Chondrocyte (in vitro differentiated cells): ENCODE data around the gene GAL3ST1. TPM values are rescaled to one million over a fixed set of nuclear protein-coding genes. Genes with fewer than 3 reads are reported as not detected.

Source experiments
- DNase-seq: peaks from one replicate; pipeline ENCODE4 v3.0.0; 2021; ENCODE audit warnings: mixed read lengths, low spot score
- H3K27ac Mint-ChIP-seq: one replicate; pipeline ENCODE4 v1.8.0; 2021; ENCODE audit warnings: mild to moderate bottlenecking, moderate library complexity, mixed read lengths; ENCODE audit not compliant: unreplicated experiment
- H3K27me3 Mint-ChIP-seq: 2 replicates; pipeline ENCODE4 v1.8.0; 2021; ENCODE audit warnings: low read depth, mixed read lengths
- H3K36me3 Mint-ChIP-seq: 2 replicates; pipeline ENCODE4 v1.8.0; 2021; ENCODE audit warnings: low read depth, mixed read lengths
- H3K4me1 Mint-ChIP-seq: 2 replicates; pipeline ENCODE4 v1.8.0; 2021; ENCODE audit warnings: low read depth, mild to moderate bottlenecking, mixed read lengths
- H3K4me3 Mint-ChIP-seq: one replicate; pipeline ENCODE4 v1.8.0; 2021; ENCODE audit warnings: mild to moderate bottlenecking, moderate library complexity, mixed read lengths; ENCODE audit not compliant: unreplicated experiment
- H3K9me3 Mint-ChIP-seq: 2 replicates; pipeline ENCODE4 v1.8.0; 2021; ENCODE audit warnings: low read depth, mixed read lengths
- CTCF ChIP-seq: fragments of 200-600 bp; sonication (generic); IDR thresholded peaks from 2 replicates; pipeline ENCODE4 v1.5.0; 2021; ENCODE audit warnings: antibody characterized with exemption, mild to moderate bottlenecking, moderate library complexity
- total RNA-seq: library from RNA; stranded (reverse); gene quantifications from 3 replicates; pipeline ENCODE4 v1.2.1, GENCODE V29; 2021

The GAL3ST1 gene
- total RNA-seq, 1 donor from 2014 or later, result 3.9 TPM

GRCh38 chr22:30539368-30539767, 35.1 kb downstream of the GAL3ST1 start:
- H3K27ac Mint-ChIP-seq, result no peak overlapping the region
- peaks cover 6% of the 10 kb centered on the region for H3K4me1 Mint-ChIP-seq
- peaks cover 3% of the 10 kb centered on the region for H3K9me3 Mint-ChIP-seq
- DNase-seq, result no peak
- no peak for TF ChIP-seq CTCF
- H3K4me3 Mint-ChIP-seq, result no peak overlapping the region
- H3K27me3 Mint-ChIP-seq, result no peaks in the 10 kb centered on the region
- no peaks in the 10 kb centered on the region for H3K36me3 Mint-ChIP-seq

GRCh38 chr22:30538280-30538679, 36.2 kb downstream of the GAL3ST1 start:
- no peak for DNase-seq
- peaks cover 6% of the 10 kb centered on the region for H3K4me1 Mint-ChIP-seq
- no peak overlapping the region for H3K4me3 Mint-ChIP-seq
- H3K27ac Mint-ChIP-seq, result no peak overlapping the region
- H3K27me3 Mint-ChIP-seq, result no peaks in the 10 kb centered on the region
- no peak for TF ChIP-seq CTCF
- peaks cover 3% of the 10 kb centered on the region for H3K9me3 Mint-ChIP-seq
- no peaks in the 10 kb centered on the region for H3K36me3 Mint-ChIP-seq

- peaks cover 3% of the 10 kb centered on the region for H3K9me3 Mint-ChIP-seq
- TF ChIP-seq CTCF, result no peak
- no peaks in the 10 kb centered on the region for H3K27me3 Mint-ChIP-seq
- H3K36me3 Mint-ChIP-seq, result no peaks in the 10 kb centered on the region
- no peak overlapping the region for H3K4me3 Mint-ChIP-seq
- H3K27ac Mint-ChIP-seq, result no peak overlapping the region
- DNase-seq, result no peak
- peaks cover 3% of the 10 kb centered on the region for H3K4me1 Mint-ChIP-seq
These were observed 37.3 kb downstream of the GAL3ST1 start for GRCh38 chr22:30537083-30537731.

- Mint-ChIP-seq H3K27me3 (no peaks in the 10 kb centered on the region), H3K27ac (no peak overlapping the region), H3K36me3 (no peaks in the 10 kb centered on the region), H3K4me1 (no peaks in the 10 kb centered on the region), H3K4me3 (no peak overlapping the region), H3K9me3 (peaks cover 3% of the 10 kb centered on the region)
- no peak for DNase-seq
- no peak for TF ChIP-seq CTCF
These were observed 39.3 kb downstream of the GAL3ST1 start for GRCh38 chr22:30535182-30535581.

- no peak overlapping the region for H3K4me3 Mint-ChIP-seq
- no peak overlapping the region for H3K27ac Mint-ChIP-seq
- H3K9me3 Mint-ChIP-seq, result peaks cover 3% of the 10 kb centered on the region
- TF ChIP-seq CTCF, result no peak
- DNase-seq, result no peak
- no peaks in the 10 kb centered on the region for H3K36me3 Mint-ChIP-seq
- H3K27me3 Mint-ChIP-seq, result no peaks in the 10 kb centered on the region
- H3K4me1 Mint-ChIP-seq, result no peaks in the 10 kb centered on the region
These were observed 42.5 kb downstream of the GAL3ST1 start for GRCh38 chr22:30531651-30532608.
